Endothelial cell of umbilical vein (primary cell): ENCODE results near the gene MLPH. TPM values are rescaled to one million over a fixed set of nuclear protein-coding genes. Genes with fewer than 3 reads are reported as not detected.

Experiments used
- BruUV-seq: library from RNA; stranded (reverse); fragments of 400-500 nt; replicated peaks from 2 replicates; lab custom pipeline; 2021; lab: Mats Ljungman, UMichigan
- CTCF ChIA-PET: fragments of 300-600, 350-600 bp; sonication (Branson Sonifier 250); formaldehyde crosslinking; loops from one replicate; lab custom pipeline; 2021; ENCODE audit warnings: antibody characterized with exemption, inconsistent platforms; lab: Charles Lee
- POLR2A ChIA-PET: fragments of 300-600, 350-600 bp; sonication (Branson Sonifier 250); formaldehyde crosslinking; loops from one replicate; lab custom pipeline; 2021; ENCODE audit warnings: antibody characterized with exemption, inconsistent platforms; lab: Charles Lee
- DNase-seq: peaks from one replicate; pipeline ENCODE4 v3.0.0-alpha.2; 2011; ENCODE audit warnings: low read depth, low spot score
- FAIRE-seq: peaks from 2 replicates; lab custom pipeline; 2011; peaks lifted over from hg19 to GRCh38; lab: Jason Lieb, UNC
- H2AFZ ChIP-seq: 2 replicates; pipeline ENCODE4 v1.6.0; 2012; ENCODE audit warnings: low read depth, low read length, control low read depth, inconsistent platforms
- H3K27ac ChIP-seq: 2 replicates; pipeline ENCODE4 v1.5.1; 2011; ENCODE audit warnings: low read depth, mild to moderate bottlenecking, control low read depth, low read length, moderate library complexity; ENCODE audit not compliant: insufficient read depth
- H3K27me3 ChIP-seq, 2 experiments: 2 replicates each; pipeline versions ENCODE4 v1.6.0 to v1.6.1; 2011; ENCODE audit warnings: low read length in 2 of 2, mixed read lengths in 1 of 2; ENCODE audit not compliant: control insufficient read depth in 2 of 2, insufficient read depth in 2 of 2
- H3K36me3 ChIP-seq, 2 experiments: 2 replicates in 1 of 2; 3 replicates in 1 of 2; pipeline ENCODE4 v1.5.1; 2011; ENCODE audit warnings: low read length in 2 of 2, mild to moderate bottlenecking in 1 of 2, moderate library complexity in 1 of 2; ENCODE audit not compliant: control insufficient read depth in 2 of 2, insufficient read depth in 2 of 2; ENCODE audit errors: extremely low read depth in 1 of 2
- H3K4me1 ChIP-seq: 3 replicates; pipeline ENCODE4 v1.5.1; 2011; ENCODE audit warnings: mild to moderate bottlenecking, low read length; ENCODE audit not compliant: control insufficient read depth, insufficient read depth; ENCODE audit errors: extremely low read depth
- H3K4me2 ChIP-seq: 2 replicates; pipeline ENCODE4 v1.6.1; 2011; ENCODE audit warnings: low read length, control low read depth, mixed read lengths; ENCODE audit not compliant: insufficient read depth
- H3K4me3 ChIP-seq, 3 experiments: fragments of 200-600 bp in 1 of 3; sonication (generic), shearing (Covaris generic) in 1 of 3; replicated peaks in 1 of 3; 2 replicates each; pipeline ENCODE4 v1.5.1; 2011 to 2016; ENCODE audit warnings: control low read depth in 3 of 3, low read length in 3 of 3, mild to moderate bottlenecking in 2 of 3, inconsistent platforms in 1 of 3, low read depth in 1 of 3, moderate library complexity in 1 of 3; ENCODE audit not compliant: insufficient read depth in 1 of 3
- H3K79me2 ChIP-seq: 2 replicates; pipeline ENCODE4 v1.6.0; 2012; ENCODE audit warnings: low read length, inconsistent platforms; ENCODE audit not compliant: control insufficient read depth, insufficient read depth
- H3K9ac ChIP-seq: replicated peaks from 2 replicates; pipeline ENCODE3; 2011; ENCODE audit warnings: low read length, control low read depth; ENCODE audit not compliant: insufficient read depth; ENCODE audit errors: extremely low read depth
- H3K9me1 ChIP-seq: replicated peaks from 3 replicates; pipeline ENCODE4 v1.6.0; 2011; ENCODE audit warnings: mild to moderate bottlenecking, low read length; ENCODE audit not compliant: control insufficient read depth, insufficient read depth; ENCODE audit errors: extremely low read depth
- H3K9me3 ChIP-seq: replicated peaks from 2 replicates; pipeline ENCODE4 v1.5.1; 2012; ENCODE audit warnings: low read length, inconsistent platforms; ENCODE audit not compliant: control insufficient read depth, insufficient read depth
- H4K20me1 ChIP-seq: replicated peaks from 2 replicates; pipeline ENCODE3; 2011; ENCODE audit warnings: mild to moderate bottlenecking, low read length; ENCODE audit not compliant: control insufficient read depth, insufficient read depth; ENCODE audit errors: extremely low read depth
- CTCF ChIP-seq, 2 donors: IDR thresholded peaks; 1 replicate in 1 of 2; 2 replicates in 1 of 2; pipeline ENCODE4 v1.5.1; 2011; ENCODE audit warnings: low read length in 2 of 2, mild to moderate bottlenecking in 2 of 2, moderate library complexity in 2 of 2, control low read depth in 1 of 2, inconsistent platforms in 1 of 2, low read depth in 1 of 2; ENCODE audit not compliant: insufficient read depth in 1 of 2; ENCODE audit errors: extremely low read depth in 1 of 2
- EZH2 ChIP-seq: IDR thresholded peaks from 2 replicates; pipeline ENCODE4 v1.6.1; 2012; ENCODE audit warnings: borderline replicate concordance, low read depth, mild to moderate bottlenecking, moderate library complexity, low read length, inconsistent platforms; ENCODE audit not compliant: severe bottlenecking
- FOS ChIP-seq: IDR thresholded peaks from 2 replicates; pipeline ENCODE4 v1.6.1; 2011; ENCODE audit warnings: mild to moderate bottlenecking, low read length, moderate library complexity, borderline replicate concordance; ENCODE audit not compliant: insufficient read depth
- GATA2 ChIP-seq: IDR thresholded peaks from 2 replicates; pipeline ENCODE4 v1.7.0; 2011; ENCODE audit warnings: low read depth, mild to moderate bottlenecking, moderate library complexity, mixed read lengths, low read length; ENCODE audit not compliant: insufficient read length, insufficient read depth
- JUN ChIP-seq: IDR thresholded peaks from 2 replicates; pipeline ENCODE4 v1.6.1; 2011; ENCODE audit warnings: borderline replicate concordance, low read depth; ENCODE audit not compliant: insufficient read length, insufficient read depth
- MAX ChIP-seq: IDR thresholded peaks from 2 replicates; pipeline ENCODE4 v1.6.1; 2011; ENCODE audit not compliant: insufficient read depth, insufficient read length
- MYC ChIP-seq: IDR thresholded peaks from one replicate; pipeline ENCODE4 v1.6.1; 2011; ENCODE audit warnings: mild to moderate bottlenecking, low read depth, low read length
- POLR2A ChIP-seq: IDR thresholded peaks from 2 replicates; pipeline ENCODE4 v1.6.1; 2012; ENCODE audit warnings: low read depth, mild to moderate bottlenecking, control low read depth, low read length
- POLR2AphosphoS5 ChIP-seq: IDR thresholded peaks from 2 replicates; pipeline ENCODE4 v1.6.1; 2012; ENCODE audit warnings: low read depth, mild to moderate bottlenecking, control low read depth, low read length, moderate library complexity; ENCODE audit not compliant: insufficient read depth
- dilution Hi-C: fragments of 300-500 bp; cut with MboI; formaldehyde crosslinking; loops from one replicate; pipeline ENCODE4 v1.15.0; 2019; ENCODE audit warnings: low sequenced_read_pairs; ENCODE audit not compliant: extremely low pct_ligation_motif_present
- intact Hi-C: fragments of 100-400 bp; cut with micrococcal nuclease; formaldehyde crosslinking; loops from one replicate; pipeline ENCODE4 v1.10.0; 2022
- polyA plus RNA-seq, 4 experiments: library from polyadenylated mRNA; depleted of rRNA in 3 of 4; stranded (reverse) in 3 of 4; unstranded in 1 of 4; fragments of >200 nt; gene quantifications; 2 replicates each; pipeline versions ENCODE4 v1.2.1 to v1.2.3, GENCODE V29; 2011 to 2012; ENCODE audit warnings: missing spikeins in 1 of 4
- total RNA-seq: library from RNA; stranded (reverse); gene quantifications from 2 replicates; pipeline ENCODE4 v1.2.3, GENCODE V29; 2021

Gene MLPH
- total and polyA plus RNA-seq, 2 donors (not counting 3 experiments of a cell fraction or from before 2014, with no cell fraction given): not detected

GRCh38 chr2:237583385-237584295, 96.6 kb downstream of the MLPH start:
- Histone ChIP-seq H3K27ac (no peak overlapping the region), H3K79me2 (no peaks in the 10 kb centered on the region), H3K9me1 (no peaks in the 10 kb centered on the region), H3K4me3 (no peak overlapping the region), H3K4me2 (no peak overlapping the region), H2AFZ (no peak overlapping the region), H3K9me3 (no peaks in the 10 kb centered on the region), H4K20me1 (no peaks in the 10 kb centered on the region), H3K36me3 (no peaks in the 10 kb centered on the region), H3K27me3 (peaks cover 2% of the 10 kb centered on the region in 2 experiments), H3K9ac (no peak overlapping the region), H3K4me1 (no peaks in the 10 kb centered on the region)
- dilution Hi-C loops (no loop called here), intact Hi-C loops (no loop called here)
- TF ChIP-seq MAX (no peak), CTCF (IDR thresholded peaks at IDR 0.05; ENCODE audit: extremely low read depth in 1 of 2, insufficient read depth in 1 of 2, low read depth in 1 of 2, low read length in 2 of 2) (no peak), JUN (no peak), EZH2 (no peak), MYC (no peak), GATA2 (no peak), POLR2AphosphoS5 (no peak), FOS (no peak), POLR2A (no peak)
- FAIRE-seq (no peak), DNase-seq (no peak)
- CTCF ChIA-PET: interaction anchor here (2.9 to 7.9 kb wide), 3 partner anchors 11 to 162 kb away, joined by 18 to 103 read pairs (median 43); no protein-coding TSS in a partner anchor
- POLR2A ChIA-PET: no interaction called here
- no TSS peak for BruUV-seq
